Measurements from ENCODE around the gene RASGEF1C.

The RASGEF1C gene

GRCh38 chr5:180180421-180180820, 28.6 kb downstream of the RASGEF1C start:
- H3K4me3 ChIP-seq (ENCODE audit: low read depth, low read length): no peak overlapping the region
- DNase-seq (ENCODE audit: low read depth): no peak
- no peak for TF ChIP-seq CTCF (IDR thresholded peaks at IDR 0.05; ENCODE audit: control insufficient read depth, extremely low read depth, insufficient read depth)

- no peak overlapping the region for H3K4me3 ChIP-seq (ENCODE audit: low read depth, low read length)
- DNase-seq (ENCODE audit: low read depth): no peak
- no peak for TF ChIP-seq CTCF (IDR thresholded peaks at IDR 0.05; ENCODE audit: control insufficient read depth, extremely low read depth, insufficient read depth)
Measured at GRCh38 chr5:180179442-180180420, 29.3 kb downstream of the RASGEF1C start.

GRCh38 chr5:180178531-180179441, 30.2 kb downstream of the RASGEF1C start:
- TF ChIP-seq CTCF (IDR thresholded peaks at IDR 0.05; ENCODE audit: control insufficient read depth, extremely low read depth, insufficient read depth): no peak
- H3K4me3 ChIP-seq (ENCODE audit: low read depth, low read length): no peak overlapping the region
- DNase-seq (ENCODE audit: low read depth): no peak

GRCh38 chr5:180176191-180176590, 32.8 kb downstream of the RASGEF1C start:
- no peak overlapping the region for H3K4me3 ChIP-seq (ENCODE audit: low read depth, low read length)
- no peak for DNase-seq (ENCODE audit: low read depth)
- no peak for TF ChIP-seq CTCF (IDR thresholded peaks at IDR 0.05; ENCODE audit: control insufficient read depth, extremely low read depth, insufficient read depth)

GRCh38 chr5:180175015-180175431, 34.0 kb downstream of the RASGEF1C start:
- no peak for TF ChIP-seq CTCF (IDR thresholded peaks at IDR 0.05; ENCODE audit: control insufficient read depth, extremely low read depth, insufficient read depth)
- H3K4me3 ChIP-seq (ENCODE audit: low read depth, low read length): no peak overlapping the region
- DNase-seq (ENCODE audit: low read depth): no peak

- DNase-seq (ENCODE audit: low read depth): no peak
- H3K4me3 ChIP-seq (ENCODE audit: low read depth, low read length): no peak overlapping the region
- no peak for TF ChIP-seq CTCF (IDR thresholded peaks at IDR 0.05; ENCODE audit: control insufficient read depth, extremely low read depth, insufficient read depth)
Measured at GRCh38 chr5:180174587-180174972, 34.4 kb downstream of the RASGEF1C start.

Measured in LNCaP clone FGC (cell line).